Pericardium fibroblast (primary cell): ENCODE measurements around the gene MINDY1. TPM values are rescaled to one million over a fixed set of nuclear protein-coding genes. Genes with fewer than 3 reads are reported as not detected.

Experiments used
- total RNA-seq: library from RNA; depleted of rRNA; stranded (reverse); fragments of >200 nt; gene quantifications from 2 replicates; pipeline ENCODE4 v1.2.3, GENCODE V29; 2015

MINDY1 gene
- total RNA-seq, result 6.8 and 9.7 TPM in 2 replicates

GRCh38 chr1:151006327-151007052, at the start of gene MINDY1:
Gene MINDY1, minus strand, starts transcription at chr1:151006902. Its CDS starts 4,285 bp downstream, at chr1:151002617.

DNA sequence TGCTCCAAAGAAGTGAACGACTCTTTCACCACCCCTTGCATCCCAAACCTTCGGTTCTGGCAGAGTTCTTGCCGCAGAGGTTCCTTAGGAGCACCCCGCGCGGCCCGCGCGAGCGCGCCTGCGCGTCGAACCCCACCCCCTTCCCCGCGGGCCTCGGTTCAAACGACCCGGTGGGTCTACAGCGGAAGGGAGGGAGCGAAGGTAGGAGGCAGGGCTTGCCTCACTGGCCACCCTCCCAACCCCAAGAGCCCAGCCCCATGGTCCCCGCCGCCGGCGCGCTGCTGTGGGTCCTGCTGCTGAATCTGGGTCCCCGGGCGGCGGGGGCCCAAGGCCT, 40.9 kb upstream of the MINDY1 start, which contains the start of gene C1orf56:
Gene C1orf56, plus strand, starts transcription at position 161 of the 334 bp plus-strand sequence. Its CDS starts 97 bp downstream, at position 258.

DNA sequence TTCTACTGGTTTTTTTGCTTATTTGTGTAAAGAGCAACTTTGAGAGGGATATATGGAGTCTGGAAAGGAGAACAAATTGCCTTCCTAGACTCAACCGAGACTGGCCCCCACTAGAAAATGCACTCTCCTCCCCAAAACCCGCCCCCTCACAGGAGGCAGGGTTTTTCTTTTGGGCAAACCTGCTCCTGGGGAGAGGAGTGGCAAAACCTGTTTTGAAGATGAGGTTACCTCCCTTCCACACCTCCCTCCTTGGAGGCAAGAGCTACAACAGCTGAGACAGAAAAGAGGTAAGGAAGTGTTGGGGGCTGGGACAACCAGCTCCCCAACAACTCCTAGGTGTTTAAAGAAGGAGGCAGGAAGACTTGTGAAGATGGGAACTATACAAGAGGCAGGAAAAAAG, 29.7 kb upstream of the MINDY1 start, which contains the start of gene BNIPL:
Gene BNIPL, plus strand, starts transcription at position 231 of the 400 bp plus-strand sequence. Its CDS starts 140 bp downstream, at position 371.

GRCh38 chr1:151008244-151009205, 1.8 kb upstream of the MINDY1 start, which contains the start of gene PRUNE1:
Gene PRUNE1, plus strand, starts transcription at chr1:151008449. Its CDS starts 184 bp downstream, at chr1:151008633.

DNA sequence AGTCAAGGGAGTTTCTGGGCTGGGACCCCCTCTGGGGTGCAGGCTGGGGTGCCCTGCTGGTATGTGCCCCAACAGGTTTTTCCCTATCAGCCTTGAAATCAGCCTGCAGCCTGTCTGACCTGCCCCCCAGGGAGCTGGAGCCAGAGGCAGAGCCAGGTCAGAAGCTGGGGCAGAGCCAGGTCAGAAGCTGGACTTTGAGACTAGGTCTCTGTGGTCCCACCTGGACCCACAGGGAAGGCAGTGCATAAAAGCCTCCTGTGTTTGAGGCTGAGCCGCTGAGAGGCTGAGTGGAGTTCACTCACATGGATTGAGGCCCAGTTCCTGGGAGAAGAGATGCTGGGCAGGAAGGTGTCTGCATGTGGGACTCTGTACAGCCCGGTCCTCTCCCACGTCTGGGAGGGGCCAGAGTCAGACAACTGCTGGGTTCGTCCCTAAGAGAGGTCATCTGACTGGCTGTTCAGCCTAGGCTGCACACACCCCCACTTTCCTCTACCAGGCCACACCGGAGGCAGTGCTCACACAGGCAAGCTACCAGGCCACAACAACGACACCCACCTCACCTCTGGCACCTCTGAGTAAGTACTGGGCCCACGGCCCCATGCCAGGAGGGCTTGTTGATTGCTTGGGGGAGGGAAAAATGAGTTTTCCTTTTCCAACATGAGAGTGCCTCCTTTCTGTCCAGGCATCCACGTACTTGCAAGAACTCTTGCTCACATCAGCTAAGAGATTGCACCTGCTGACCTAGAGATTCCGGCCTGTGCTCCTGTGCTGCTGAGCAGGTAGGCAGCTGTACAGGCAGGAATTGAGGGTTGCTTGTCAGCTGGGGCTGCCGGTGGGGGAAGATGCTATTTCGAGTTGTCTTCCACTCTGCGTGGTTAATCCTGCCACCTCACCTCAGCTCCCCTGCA, 24.6 kb downstream of the MINDY1 start, which contains the start of gene ANXA9:
Gene ANXA9, plus strand, starts transcription at position 488 of the 908 bp plus-strand sequence. CDS start 814 bp downstream, outside the sequence.

GRCh38 chr1:150974580-150975478, 31.9 kb downstream of the MINDY1 start, which contains the start of gene CERS2:
Gene CERS2, minus strand, starts transcription at chr1:150974835. Its CDS starts 5,745 bp downstream, at chr1:150969090.

Other genes starting within 250 kb of the MINDY1 start
- 0.35 and 0.85 TPM in 2 replicates for gene CTSS, start 241.1 kb downstream of the MINDY1 start, total RNA-seq
- gene CTSK, start 198.6 kb downstream of the MINDY1 start, total RNA-seq, result 31.5 and 94.4 TPM in 2 replicates
- 27.7 and 30.5 TPM in 2 replicates for gene ARNT, start 130.3 kb downstream of the MINDY1 start, total RNA-seq
- gene CTXND2, start 119.8 kb downstream of the MINDY1 start, total RNA-seq, result not detected in 2 replicates
- gene SETDB1, start 80.5 kb downstream of the MINDY1 start, total RNA-seq, result 16.7 and 21.9 TPM in 2 replicates
- 103 and 129 TPM in 2 replicates for gene CERS2, start 32.1 kb downstream of the MINDY1 start, total RNA-seq
- gene ANXA9, start 24.6 kb downstream of the MINDY1 start, total RNA-seq, result 0.26 and 1.2 TPM in 2 replicates
- 19.8 and 23.5 TPM in 2 replicates for gene PRUNE1, start 1.5 kb upstream of the MINDY1 start, total RNA-seq
- 0.17 TPM in 1 of 2 replicates, not detected in the other for gene BNIPL, start 29.7 kb upstream of the MINDY1 start, total RNA-seq
- 2.2 and 7.0 TPM in 2 replicates for gene C1orf56, start 40.8 kb upstream of the MINDY1 start, total RNA-seq
- 20.0 and 46.1 TPM in 2 replicates for gene CDC42SE1, start 52.7 kb upstream of the MINDY1 start, total RNA-seq
- gene MLLT11, start 53.5 kb upstream of the MINDY1 start, total RNA-seq, result 2.6 TPM in 2 replicates
- 4.6 and 9.2 TPM in 2 replicates for gene GABPB2, start 63.9 kb upstream of the MINDY1 start, total RNA-seq
- gene SEMA6C, start 139.7 kb upstream of the MINDY1 start, total RNA-seq, result 3.2 and 3.7 TPM in 2 replicates
- not detected in 2 replicates for gene TNFAIP8L2, start 149.7 kb upstream of the MINDY1 start, total RNA-seq
- gene LYSMD1, start 159.0 kb upstream of the MINDY1 start, total RNA-seq, result 11.0 and 15.9 TPM in 2 replicates
- 22.2 and 36.9 TPM in 2 replicates for gene SCNM1, start 159.2 kb upstream of the MINDY1 start, total RNA-seq
- not detected in 2 replicates for gene TMOD4, start 169.1 kb upstream of the MINDY1 start, total RNA-seq
- gene VPS72, start 183.3 kb upstream of the MINDY1 start, total RNA-seq, result 29.2 and 32.4 TPM in 2 replicates
- gene PIP5K1A, start 191.7 kb upstream of the MINDY1 start, total RNA-seq, result 45.9 and 52.9 TPM in 2 replicates
- 119 and 132 TPM in 2 replicates for gene PSMD4, start 247.8 kb upstream of the MINDY1 start, total RNA-seq